Activated T-helper 17 cell treated with anti-CD3 and anti-CD28 coated beads, Interleukin-2, amount 50 U/mL, for 72 hours (primary cell): ENCODE measurements around the gene IL10. TPM values are rescaled to one million over a fixed set of nuclear protein-coding genes. Genes with fewer than 3 reads are reported as not detected.
"Not testable (repeated sequence)": the region's sequence is repeated elsewhere in the genome, so short reads cannot be mapped to it uniquely, and the experiment has no call there.

Experiments
- ATAC-seq: fragments of 150-1000 bp; cut with Tn5 transposase; replicated peaks from 2 replicates; pipeline ENCODE4 v1.10.0; 2021; ENCODE audit warnings: mild to moderate bottlenecking, moderate library complexity
- H3K27ac Mint-ChIP-seq: one replicate; pipeline ENCODE4 v1.8.0; 2022; ENCODE audit warnings: mixed read lengths
- H3K27me3 Mint-ChIP-seq: one replicate; pipeline ENCODE4 v1.8.0; 2022; ENCODE audit warnings: mixed read lengths
- H3K36me3 Mint-ChIP-seq: one replicate; pipeline ENCODE4 v1.8.0; 2022; ENCODE audit warnings: low read depth, mild to moderate bottlenecking, mixed read lengths
- H3K4me1 Mint-ChIP-seq: one replicate; pipeline ENCODE4 v1.8.0; 2022; ENCODE audit warnings: mixed read lengths
- H3K4me3 Mint-ChIP-seq: one replicate; pipeline ENCODE4 v1.8.0; 2022; ENCODE audit warnings: mild to moderate bottlenecking, mixed read lengths
- H3K9me3 Mint-ChIP-seq: one replicate; pipeline ENCODE4 v1.8.0; 2022; ENCODE audit warnings: mixed read lengths
- total RNA-seq, 2 donors: library from RNA; stranded (reverse); gene quantifications; one replicate each; pipeline ENCODE4 v1.2.3, GENCODE V29; 2022

IL10 gene
- total RNA-seq, 2 donors from 2014 or later, result 1.8 to 3.2 TPM

DNA sequence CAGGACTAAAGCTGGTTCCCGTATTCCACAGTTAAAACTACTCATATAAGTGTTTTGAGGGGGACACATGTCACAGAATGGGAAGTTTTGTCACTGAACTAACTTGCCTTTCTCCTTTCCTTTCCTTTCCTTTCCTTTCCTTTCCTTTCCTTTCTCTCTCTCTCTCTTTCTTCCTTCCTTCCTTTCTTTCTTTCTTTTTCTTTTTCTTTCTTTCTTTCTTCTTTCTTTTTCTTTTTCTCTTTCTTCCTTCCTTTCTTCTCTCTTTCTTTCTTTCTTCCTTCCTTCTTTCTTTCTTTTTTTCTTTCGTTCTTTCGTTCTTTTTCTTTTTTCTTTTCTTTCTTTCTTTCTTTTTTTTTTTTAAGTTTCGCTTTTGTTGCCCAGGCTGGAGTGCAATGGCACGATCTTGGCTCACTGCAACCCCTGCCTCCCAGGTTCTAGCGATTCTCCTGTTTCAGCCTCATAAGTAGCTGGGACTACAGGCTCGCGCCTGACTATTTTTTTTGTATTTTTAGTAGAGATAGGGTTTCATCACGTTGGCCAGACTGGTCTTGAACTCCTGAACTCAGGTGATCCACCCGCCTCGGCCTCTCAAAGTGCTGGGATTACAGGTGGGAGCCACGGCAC lies 9.4 kb downstream of the IL10 start:
- not testable (repeated sequence) for H3K27me3 Mint-ChIP-seq, H3K36me3 Mint-ChIP-seq, ATAC-seq, H3K9me3 Mint-ChIP-seq, H3K4me3 Mint-ChIP-seq, H3K27ac Mint-ChIP-seq
- peaks cover 23% of the 10 kb centered on the region for H3K4me1 Mint-ChIP-seq

DNA sequence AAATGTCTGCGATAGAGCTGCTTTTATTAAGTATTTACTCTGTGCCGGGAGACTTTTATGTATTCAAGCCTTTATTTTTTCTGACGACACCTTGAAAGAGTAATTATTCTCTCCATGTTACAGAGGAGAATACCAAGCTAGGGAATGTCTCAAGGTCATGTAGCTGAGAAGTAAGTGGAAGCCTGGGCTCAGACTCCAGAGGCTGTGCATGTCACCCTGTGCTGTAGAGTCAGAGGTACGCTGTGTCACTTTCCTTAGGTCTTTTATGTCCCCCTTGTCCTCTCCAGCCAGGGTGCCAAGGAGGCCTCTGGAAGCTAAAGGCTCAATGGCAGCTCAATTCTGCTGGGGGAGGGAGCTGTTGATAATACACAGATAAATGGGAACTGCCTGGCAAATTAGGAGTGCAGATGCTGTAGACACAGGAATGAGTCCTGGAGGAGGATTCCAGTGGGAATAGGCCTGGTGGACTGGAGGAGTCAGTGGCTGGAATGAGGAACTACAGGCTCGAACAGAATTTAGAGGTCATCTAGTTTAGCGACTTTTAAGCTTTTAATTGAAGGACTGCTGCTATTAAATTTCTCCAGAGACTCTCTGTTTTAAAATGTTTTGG lies 11.0 kb downstream of the IL10 start:
- no peak overlapping the region for H3K4me3 Mint-ChIP-seq
- no peaks in the 10 kb centered on the region for H3K9me3 Mint-ChIP-seq
- ATAC-seq, result no peak
- H3K36me3 Mint-ChIP-seq, result no peaks in the 10 kb centered on the region
- H3K27ac Mint-ChIP-seq, result no peak overlapping the region
- peaks cover 17% of the 10 kb centered on the region for H3K4me1 Mint-ChIP-seq
- no peaks in the 10 kb centered on the region for H3K27me3 Mint-ChIP-seq

DNA sequence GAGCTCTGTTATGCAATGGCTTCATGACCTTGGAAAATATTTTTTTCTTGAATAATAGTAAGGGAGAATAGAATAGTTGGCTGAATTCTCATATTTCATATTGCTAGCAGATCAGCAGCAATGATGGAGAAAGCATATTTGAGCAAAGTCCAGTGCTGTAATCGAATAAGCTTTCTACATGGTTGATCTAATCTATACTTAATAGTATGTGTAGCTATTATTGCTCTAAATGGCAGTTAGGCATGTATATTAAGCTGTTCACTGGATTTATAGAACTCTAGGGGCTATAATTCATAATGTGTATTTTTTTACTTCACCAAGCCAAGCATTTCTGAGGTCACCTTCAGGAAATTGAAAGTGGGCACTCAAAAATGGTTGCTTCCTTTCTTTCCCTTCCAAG lies 11.7 kb downstream of the IL10 start:
- Mint-ChIP-seq H3K27ac (no peak overlapping the region), H3K36me3 (no peaks in the 10 kb centered on the region), H3K4me1 (peaks cover 14% of the 10 kb centered on the region), H3K4me3 (no peak overlapping the region), H3K9me3 (no peaks in the 10 kb centered on the region), H3K27me3 (no peaks in the 10 kb centered on the region)
- ATAC-seq, result no peak

GRCh38 chr1:206757524-206758266 lies 14.6 kb downstream of the IL10 start:
- no peak overlapping the region for H3K27ac Mint-ChIP-seq
- peaks cover 3% of the 10 kb centered on the region for H3K9me3 Mint-ChIP-seq
- H3K36me3 Mint-ChIP-seq, result no peaks in the 10 kb centered on the region
- no peaks in the 10 kb centered on the region for H3K27me3 Mint-ChIP-seq
- peaks cover 14% of the 10 kb centered on the region for H3K4me1 Mint-ChIP-seq
- no peak overlapping the region for H3K4me3 Mint-ChIP-seq
- ATAC-seq, result peak; percentile 93

GRCh38 chr1:206754011-206754410 lies 18.3 kb downstream of the IL10 start:
- Mint-ChIP-seq H3K4me1 (peaks cover 14% of the 10 kb centered on the region), H3K36me3 (no peaks in the 10 kb centered on the region), H3K27ac (no peak overlapping the region), H3K4me3 (no peak overlapping the region), H3K27me3 (no peaks in the 10 kb centered on the region), H3K9me3 (peaks cover 3% of the 10 kb centered on the region)
- ATAC-seq, result no peak

DNA sequence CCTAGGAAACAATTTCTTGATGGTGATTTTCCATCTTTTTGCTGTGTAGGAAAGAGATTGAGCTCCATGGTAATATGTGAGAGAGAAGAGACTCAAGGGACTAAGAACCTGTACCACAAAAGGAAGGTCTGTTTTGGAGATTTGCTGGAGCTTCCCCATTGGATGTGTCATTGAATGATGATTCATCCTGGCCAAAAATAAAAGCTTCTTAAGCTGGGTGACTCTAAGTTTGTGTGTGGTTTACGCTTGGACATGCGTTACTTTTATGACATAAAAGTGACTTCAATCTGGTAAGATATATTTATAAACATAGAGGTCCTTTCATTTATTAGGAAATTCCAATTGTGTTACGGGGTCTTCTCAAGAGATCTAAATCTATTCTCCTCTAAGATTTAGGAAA lies 19.2 kb downstream of the IL10 start:
- Mint-ChIP-seq H3K27me3 (no peaks in the 10 kb centered on the region), H3K4me1 (peaks cover 17% of the 10 kb centered on the region), H3K9me3 (peaks cover 3% of the 10 kb centered on the region), H3K36me3 (no peaks in the 10 kb centered on the region), H3K27ac (no peak overlapping the region), H3K4me3 (no peak overlapping the region)
- ATAC-seq, result no peak

GRCh38 chr1:206752481-206752880 lies 19.8 kb downstream of the IL10 start:
- no peaks in the 10 kb centered on the region for H3K27me3 Mint-ChIP-seq
- no peak overlapping the region for H3K27ac Mint-ChIP-seq
- H3K36me3 Mint-ChIP-seq, result no peaks in the 10 kb centered on the region
- H3K4me3 Mint-ChIP-seq, result no peak overlapping the region
- H3K4me1 Mint-ChIP-seq, result peaks cover 17% of the 10 kb centered on the region
- ATAC-seq, result no peak
- H3K9me3 Mint-ChIP-seq, result peaks cover 3% of the 10 kb centered on the region

GRCh38 chr1:206751891-206752290 lies 20.4 kb downstream of the IL10 start:
- Mint-ChIP-seq H3K9me3 (peaks cover 3% of the 10 kb centered on the region), H3K36me3 (no peaks in the 10 kb centered on the region), H3K4me1 (peaks cover 17% of the 10 kb centered on the region), H3K4me3 (no peak overlapping the region), H3K27me3 (no peaks in the 10 kb centered on the region), H3K27ac (no peak overlapping the region)
- no peak for ATAC-seq

DNA sequence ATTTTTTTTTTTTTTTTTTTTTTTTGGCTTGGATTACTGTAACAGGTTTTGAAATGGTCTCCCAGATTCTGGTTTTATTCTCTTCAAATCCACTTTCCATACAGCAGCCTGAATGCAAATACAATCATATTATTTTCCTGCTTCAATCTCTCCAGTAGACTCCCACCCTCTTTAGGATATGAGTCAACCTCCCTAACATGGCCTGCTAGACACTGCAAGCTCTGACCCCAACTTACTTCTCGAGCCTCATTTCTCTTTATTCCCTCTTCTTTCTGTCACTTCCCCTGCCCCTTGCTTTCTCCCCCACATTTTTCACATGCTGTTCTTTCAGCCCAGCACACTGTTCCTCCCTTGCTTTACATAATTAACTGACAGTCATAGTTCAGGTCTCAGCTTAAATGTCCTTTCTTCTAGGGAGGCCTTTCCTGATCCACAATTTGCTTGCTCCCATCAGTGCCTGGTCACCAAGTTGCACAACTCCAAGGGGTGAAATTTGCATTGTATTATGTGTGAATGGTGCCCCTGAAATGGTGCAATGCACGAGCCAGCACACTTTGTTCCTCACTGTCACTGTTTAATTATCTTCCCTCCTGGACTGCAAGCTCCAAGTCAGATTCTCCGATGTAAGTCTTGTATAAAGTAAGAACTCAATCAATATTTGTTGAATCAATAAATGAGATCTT lies 23.8 kb downstream of the IL10 start:
- H3K27ac Mint-ChIP-seq, result no peak overlapping the region
- peaks cover 16% of the 10 kb centered on the region for H3K4me1 Mint-ChIP-seq
- H3K36me3 Mint-ChIP-seq, result no peaks in the 10 kb centered on the region
- ATAC-seq, result no peak
- H3K4me3 Mint-ChIP-seq, result no peak overlapping the region
- no peaks in the 10 kb centered on the region for H3K9me3 Mint-ChIP-seq
- H3K27me3 Mint-ChIP-seq, result no peaks in the 10 kb centered on the region

- Mint-ChIP-seq H3K4me3 (no peak overlapping the region), H3K9me3 (no peaks in the 10 kb centered on the region), H3K27ac (no peak overlapping the region), H3K4me1 (peaks cover 40% of the 10 kb centered on the region), H3K27me3 (no peaks in the 10 kb centered on the region), H3K36me3 (no peaks in the 10 kb centered on the region)
- ATAC-seq, result no peak
Measured at GRCh38 chr1:206745301-206745700, 27.0 kb downstream of the IL10 start.

DNA sequence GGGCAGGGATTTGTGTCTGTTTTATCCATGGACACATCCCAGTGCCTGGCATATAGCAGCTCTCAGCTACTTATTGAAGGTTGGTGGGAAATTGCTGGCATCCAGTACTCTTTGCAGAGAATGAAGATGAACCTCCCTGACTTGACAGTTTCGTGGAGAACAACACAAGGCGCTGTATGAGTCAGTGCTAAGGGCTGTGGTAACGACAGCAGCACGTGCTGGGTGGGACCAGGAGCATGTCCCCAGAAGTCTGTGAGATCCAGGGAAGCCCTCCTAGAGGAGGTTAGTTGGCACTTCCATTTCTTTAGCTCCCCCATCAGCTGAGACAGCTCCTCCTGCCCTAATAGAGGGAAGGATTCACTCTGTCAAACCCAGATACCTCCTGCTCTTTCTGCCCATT lies 27.6 kb downstream of the IL10 start:
- Mint-ChIP-seq H3K27me3 (no peaks in the 10 kb centered on the region), H3K4me1 (peaks cover 44% of the 10 kb centered on the region), H3K36me3 (peaks cover 3% of the 10 kb centered on the region), H3K9me3 (no peaks in the 10 kb centered on the region), H3K4me3 (peak overlapping the region; percentile 20), H3K27ac (no peak overlapping the region)
- peak; percentile 38 for ATAC-seq

DNA sequence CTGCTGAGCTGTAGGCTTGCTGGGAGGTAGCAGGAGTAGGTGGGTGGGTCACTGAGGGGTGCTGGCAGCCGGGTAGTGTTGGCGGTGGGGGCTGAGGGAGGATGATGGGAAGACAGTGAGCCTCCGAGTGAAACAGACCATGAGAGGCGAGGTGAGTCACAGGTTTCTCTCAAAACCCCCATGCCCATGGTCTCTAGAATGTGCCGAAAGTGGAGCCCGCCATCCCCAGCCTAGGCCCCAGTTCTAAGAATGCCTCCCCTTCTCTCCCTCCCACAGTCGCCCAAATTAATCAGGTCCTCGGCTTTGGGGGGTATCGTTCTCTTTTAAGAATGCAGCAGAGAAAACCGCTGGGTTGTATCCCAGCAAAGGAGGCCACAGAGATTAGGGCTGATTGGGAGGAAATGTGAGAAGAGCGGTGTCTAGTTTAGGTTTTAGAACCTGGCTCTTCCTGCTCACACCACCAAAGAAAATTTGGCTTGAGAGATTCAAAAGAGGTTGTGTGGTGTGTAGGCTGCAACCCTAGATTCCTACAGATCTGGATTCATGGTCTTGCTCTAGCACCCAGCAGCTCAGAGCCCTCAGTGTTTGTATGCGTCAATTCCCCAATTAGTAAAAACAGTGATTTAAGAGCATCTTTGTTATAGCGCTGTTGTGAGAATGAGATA lies 29.4 kb downstream of the IL10 start:
- peak; percentile 29 for ATAC-seq
- H3K27ac Mint-ChIP-seq, result peak overlapping the region; percentile 42
- peak overlapping the region; percentile 37 for H3K4me3 Mint-ChIP-seq
- no peaks in the 10 kb centered on the region for H3K9me3 Mint-ChIP-seq
- H3K27me3 Mint-ChIP-seq, result no peaks in the 10 kb centered on the region
- peaks cover 56% of the 10 kb centered on the region for H3K4me1 Mint-ChIP-seq
- H3K36me3 Mint-ChIP-seq, result peaks cover 14% of the 10 kb centered on the region

GRCh38 chr1:206741142-206741701 lies 31.1 kb downstream of the IL10 start:
- Mint-ChIP-seq H3K4me1 (peaks cover 72% of the 10 kb centered on the region), H3K36me3 (peaks cover 25% of the 10 kb centered on the region), H3K27ac (no peak overlapping the region), H3K27me3 (no peaks in the 10 kb centered on the region), H3K4me3 (peak overlapping the region; percentile 1), H3K9me3 (no peaks in the 10 kb centered on the region)
- no peak for ATAC-seq
